ENCODE results near the gene RRAGC.
A peak's percentile ranks its signal among the peaks of the same experiment; 100 is the strongest.

The RRAGC gene

DNA sequence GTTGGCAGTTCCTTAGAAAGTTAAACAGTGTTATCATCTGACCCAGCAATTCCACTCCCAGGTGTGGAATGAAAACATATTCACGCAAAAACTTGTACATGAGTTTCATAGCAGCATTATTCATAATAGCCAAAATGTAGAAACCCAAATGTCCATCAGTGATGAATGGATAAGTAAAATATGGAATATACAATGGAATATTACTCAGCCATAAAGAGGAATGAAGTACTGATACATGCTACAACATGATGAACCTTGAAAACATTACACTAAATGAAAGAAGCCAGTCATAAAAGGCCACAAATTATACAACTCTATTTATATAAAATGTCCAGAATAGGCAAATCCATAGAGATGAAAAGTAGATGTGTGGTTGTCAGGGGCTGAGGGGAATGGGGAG lies 53.5 kb downstream of the RRAGC start:
- DNase-seq (ENCODE audit: low read depth in 1 of 2, low spot score in 1 of 2), result no peak
- Histone ChIP-seq H3K4me3 (replicated peaks; ENCODE audit: insufficient read depth, low read length) (no peak overlapping the region), H3K27ac (replicated peaks) (no peak overlapping the region), H3K27me3 (ENCODE audit: insufficient read depth, poor library complexity, severe bottlenecking) (peaks cover 24% of the 10 kb centered on the region)
- TF ChIP-seq, protein P1, sequence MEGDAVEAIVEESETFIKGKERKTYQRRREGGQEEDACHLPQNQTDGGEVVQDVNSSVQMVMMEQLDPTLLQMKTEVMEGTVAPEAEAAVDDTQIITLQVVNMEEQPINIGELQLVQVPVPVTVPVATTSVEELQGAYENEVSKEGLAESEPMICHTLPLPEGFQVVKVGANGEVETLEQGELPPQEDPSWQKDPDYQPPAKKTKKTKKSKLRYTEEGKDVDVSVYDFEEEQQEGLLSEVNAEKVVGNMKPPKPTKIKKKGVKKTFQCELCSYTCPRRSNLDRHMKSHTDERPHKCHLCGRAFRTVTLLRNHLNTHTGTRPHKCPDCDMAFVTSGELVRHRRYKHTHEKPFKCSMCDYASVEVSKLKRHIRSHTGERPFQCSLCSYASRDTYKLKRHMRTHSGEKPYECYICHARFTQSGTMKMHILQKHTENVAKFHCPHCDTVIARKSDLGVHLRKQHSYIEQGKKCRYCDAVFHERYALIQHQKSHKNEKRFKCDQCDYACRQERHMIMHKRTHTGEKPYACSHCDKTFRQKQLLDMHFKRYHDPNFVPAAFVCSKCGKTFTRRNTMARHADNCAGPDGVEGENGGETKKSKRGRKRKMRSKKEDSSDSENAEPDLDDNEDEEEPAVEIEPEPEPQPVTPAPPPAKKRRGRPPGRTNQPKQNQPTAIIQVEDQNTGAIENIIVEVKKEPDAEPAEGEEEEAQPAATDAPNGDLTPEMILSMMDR (IDR thresholded peaks at IDR 0.05; ENCODE audit: insufficient read depth, low read length), result no peak
- TF ChIP-seq, protein P2, sequence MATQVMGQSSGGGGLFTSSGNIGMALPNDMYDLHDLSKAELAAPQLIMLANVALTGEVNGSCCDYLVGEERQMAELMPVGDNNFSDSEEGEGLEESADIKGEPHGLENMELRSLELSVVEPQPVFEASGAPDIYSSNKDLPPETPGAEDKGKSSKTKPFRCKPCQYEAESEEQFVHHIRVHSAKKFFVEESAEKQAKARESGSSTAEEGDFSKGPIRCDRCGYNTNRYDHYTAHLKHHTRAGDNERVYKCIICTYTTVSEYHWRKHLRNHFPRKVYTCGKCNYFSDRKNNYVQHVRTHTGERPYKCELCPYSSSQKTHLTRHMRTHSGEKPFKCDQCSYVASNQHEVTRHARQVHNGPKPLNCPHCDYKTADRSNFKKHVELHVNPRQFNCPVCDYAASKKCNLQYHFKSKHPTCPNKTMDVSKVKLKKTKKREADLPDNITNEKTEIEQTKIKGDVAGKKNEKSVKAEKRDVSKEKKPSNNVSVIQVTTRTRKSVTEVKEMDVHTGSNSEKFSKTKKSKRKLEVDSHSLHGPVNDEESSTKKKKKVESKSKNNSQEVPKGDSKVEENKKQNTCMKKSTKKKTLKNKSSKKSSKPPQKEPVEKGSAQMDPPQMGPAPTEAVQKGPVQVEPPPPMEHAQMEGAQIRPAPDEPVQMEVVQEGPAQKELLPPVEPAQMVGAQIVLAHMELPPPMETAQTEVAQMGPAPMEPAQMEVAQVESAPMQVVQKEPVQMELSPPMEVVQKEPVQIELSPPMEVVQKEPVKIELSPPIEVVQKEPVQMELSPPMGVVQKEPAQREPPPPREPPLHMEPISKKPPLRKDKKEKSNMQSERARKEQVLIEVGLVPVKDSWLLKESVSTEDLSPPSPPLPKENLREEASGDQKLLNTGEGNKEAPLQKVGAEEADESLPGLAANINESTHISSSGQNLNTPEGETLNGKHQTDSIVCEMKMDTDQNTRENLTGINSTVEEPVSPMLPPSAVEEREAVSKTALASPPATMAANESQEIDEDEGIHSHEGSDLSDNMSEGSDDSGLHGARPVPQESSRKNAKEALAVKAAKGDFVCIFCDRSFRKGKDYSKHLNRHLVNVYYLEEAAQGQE (IDR thresholded peaks at IDR 0.05; ENCODE audit: insufficient replicate concordance, low read depth), result no peak
- TF ChIP-seq SPI1 (IDR thresholded peaks at IDR 0.05; ENCODE audit: borderline replicate concordance, low read depth) (no peak), GABPA (IDR thresholded peaks at IDR 0.05; ENCODE audit: low read depth) (no peak), POLR2AphosphoS5 (IDR thresholded peaks at IDR 0.05; ENCODE audit: low read depth) (no peak)

DNA sequence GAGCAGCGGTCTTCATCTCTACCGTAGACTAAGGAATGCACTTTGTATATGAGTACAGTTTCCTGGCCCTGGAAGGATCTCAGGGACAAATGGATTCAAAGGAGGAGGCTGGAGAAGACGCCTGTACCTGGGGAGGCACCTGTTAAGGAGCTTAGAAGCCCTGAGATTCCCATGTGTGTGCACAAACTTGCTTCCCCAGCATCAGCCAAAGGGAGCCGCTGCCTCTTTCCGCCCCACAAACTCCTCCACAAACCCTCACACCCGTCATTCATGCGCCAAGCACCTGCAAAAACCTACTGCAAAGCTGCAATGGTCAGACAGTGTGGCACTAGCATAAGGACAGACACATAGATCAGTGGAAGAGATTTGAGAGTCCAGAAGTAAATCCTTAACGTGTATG lies 54.5 kb downstream of the RRAGC start:
- H3K27me3 ChIP-seq (ENCODE audit: insufficient read depth, poor library complexity, severe bottlenecking), result peaks cover 24% of the 10 kb centered on the region
- no peak for DNase-seq (ENCODE audit: low read depth in 1 of 2, low spot score in 1 of 2)

DNA sequence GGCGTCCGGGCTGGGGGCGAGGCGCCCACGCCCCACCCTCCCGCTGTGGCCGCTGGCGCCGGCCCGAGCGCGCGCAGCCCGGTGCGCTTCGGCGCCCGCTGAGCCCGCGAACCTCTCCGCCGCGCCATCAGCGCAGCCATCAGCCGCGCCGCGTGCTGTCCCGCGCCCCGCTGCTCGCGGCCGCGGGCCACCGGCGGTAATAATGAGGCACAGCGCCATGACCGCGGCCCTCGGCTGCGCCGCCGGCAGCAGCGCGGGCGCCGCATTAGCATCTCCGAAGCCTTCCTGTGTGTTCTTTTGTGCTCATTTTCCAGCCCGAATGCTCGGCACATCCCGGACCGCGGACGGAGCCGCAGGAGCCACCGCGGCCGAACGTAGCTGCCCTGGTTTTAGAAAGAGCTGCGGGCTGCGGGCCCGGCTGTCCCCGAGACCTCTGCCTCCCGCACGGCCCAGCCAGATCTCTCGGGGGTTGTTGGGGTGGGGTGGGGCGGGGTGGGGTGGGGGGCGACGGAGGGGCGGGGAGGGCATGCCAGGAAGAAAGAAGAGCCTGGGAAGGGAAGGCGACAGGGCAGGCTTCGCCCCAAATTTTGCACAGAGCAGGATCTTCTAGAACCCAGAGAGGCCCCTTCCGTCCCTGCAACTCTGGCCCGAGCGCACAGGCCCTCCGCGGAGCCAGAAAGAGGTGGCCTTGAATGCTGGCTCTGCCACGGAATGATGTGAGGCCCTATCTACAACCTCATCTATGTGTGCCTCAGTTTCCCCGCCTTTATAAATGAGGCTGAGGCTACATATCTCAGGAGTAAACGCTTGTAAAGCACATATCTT lies 55.3 kb downstream of the RRAGC start:
- DNase-seq (ENCODE audit: low read depth in 1 of 2, low spot score in 1 of 2), result no peak
- peak overlapping the region; percentile 8; the same call in 1 of the 2 replicates for H3K4me3 ChIP-seq (replicated peaks; ENCODE audit: insufficient read depth, low read length)

More for the DNA sequence above, 54.5 kb downstream of the RRAGC start:
- TF ChIP-seq SPI1 (IDR thresholded peaks at IDR 0.05; ENCODE audit: borderline replicate concordance, low read depth) (no peak), POLR2AphosphoS5 (IDR thresholded peaks at IDR 0.05; ENCODE audit: low read depth) (no peak), GABPA (IDR thresholded peaks at IDR 0.05; ENCODE audit: low read depth) (no peak)
- TF ChIP-seq, protein P2 (IDR thresholded peaks at IDR 0.05; ENCODE audit: insufficient replicate concordance, low read depth), result no peak
- TF ChIP-seq, protein P1 (IDR thresholded peaks at IDR 0.05; ENCODE audit: insufficient read depth, low read length), result no peak
- Histone ChIP-seq H3K27ac (replicated peaks) (no peak overlapping the region), H3K4me3 (replicated peaks; ENCODE audit: insufficient read depth, low read length) (no peak overlapping the region)

More for the DNA sequence above, 55.3 kb downstream of the RRAGC start:
- Histone ChIP-seq H3K27ac (replicated peaks) (no peak overlapping the region), H3K27me3 (ENCODE audit: insufficient read depth, poor library complexity, severe bottlenecking) (peaks cover 24% of the 10 kb centered on the region)
- TF ChIP-seq SPI1 (IDR thresholded peaks at IDR 0.05; ENCODE audit: borderline replicate concordance, low read depth), result no peak
- TF ChIP-seq GABPA (IDR thresholded peaks at IDR 0.05; ENCODE audit: low read depth), result no peak
- TF ChIP-seq, protein P1 (IDR thresholded peaks at IDR 0.05; ENCODE audit: insufficient read depth, low read length), result no peak
- TF ChIP-seq, protein P2 (IDR thresholded peaks at IDR 0.05; ENCODE audit: insufficient replicate concordance, low read depth), result no peak
- no peak for TF ChIP-seq POLR2AphosphoS5 (IDR thresholded peaks at IDR 0.05; ENCODE audit: low read depth)
